PC-3 (cell line): ENCODE results near the gene CPEB2.

ENCODE experiments used
- CTCF ChIP-seq: fragments of 300-600 bp; sonication (generic); conservative IDR thresholded peaks from 2 replicates; pipeline ENCODE4 v1.5.1; 2017; ENCODE audit warnings: antibody characterized with exemption, low read depth, mild to moderate bottlenecking, low read length
- EZH2 ChIP-seq: fragments of 300-600 bp; sonication (generic); IDR thresholded peaks from one replicate; pipeline ENCODE4 v1.6.1; 2017; ENCODE audit warnings: antibody characterized with exemption, mild to moderate bottlenecking, low read length; ENCODE audit not compliant: unreplicated experiment
- EZH2phosphoT487 ChIP-seq: fragments of 300-600 bp; sonication (generic); IDR thresholded peaks from 2 replicates; pipeline ENCODE4 v1.6.1; 2018; ENCODE audit warnings: mild to moderate bottlenecking, antibody characterized with exemption, low read length, borderline replicate concordance

- TF ChIP-seq EZH2 (no peak), CTCF (no peak), EZH2phosphoT487 (no peak)
Observed at GRCh38 chr4:14967982-14968381, 34.3 kb upstream of the CPEB2 start.
